Spinal cord (tissue), 10 donors: ENCODE data around the gene ZFR2. TPM values are rescaled to one million over a fixed set of nuclear protein-coding genes. Genes with fewer than 3 reads are reported as not detected.

Experiments
- DNase-seq, 6 donors: peaks; one replicate each; pipeline versions ENCODE4 v3.0.0 to v3.0.0-alpha.2; 2013 to 2015; ENCODE audit warnings: low spot score in 6 of 6, low read depth in 4 of 6
- H3K27ac ChIP-seq: one replicate; pipeline ENCODE4 v1.5.1; 2013; ENCODE audit warnings: low read depth, low read length, control low read depth
- H3K27me3 ChIP-seq: one replicate; pipeline ENCODE4 v1.6.1; 2013; ENCODE audit warnings: low read length; ENCODE audit not compliant: control insufficient read depth, insufficient read depth
- H3K36me3 ChIP-seq: one replicate; pipeline ENCODE4 v1.6.1; 2013; ENCODE audit warnings: low read length; ENCODE audit not compliant: control insufficient read depth, insufficient read depth
- H3K4me1 ChIP-seq: one replicate; pipeline ENCODE4 v1.6.1; 2013; ENCODE audit warnings: low read length; ENCODE audit not compliant: control insufficient read depth, insufficient read depth
- H3K4me3 ChIP-seq: one replicate; pipeline ENCODE4 v1.5.1; 2013; ENCODE audit warnings: low read depth, low read length, control low read depth
- H3K9me3 ChIP-seq: one replicate; pipeline ENCODE4 v1.6.1; 2013; ENCODE audit warnings: low read length; ENCODE audit not compliant: control insufficient read depth, insufficient read depth
- WGBS: methylation state at CpG from one replicate; pipeline ENCODE4 v1.1.5; 2013; ENCODE audit warnings: missing lambda C conversion rate; ENCODE audit not compliant: insufficient coverage; 5-methylcytosine and 5-hydroxymethylcytosine counted together
- long read RNA-seq, 4 donors: transcript quantifications; one replicate each; lab custom pipeline, GENCODE V29; 2026
- polyA plus RNA-seq, 2 donors: library from polyadenylated mRNA; unstranded; fragments of 120-200 nt; gene quantifications; one replicate each; pipeline ENCODE4 v1.2.1, GENCODE V29; 2013; ENCODE audit not compliant: insufficient read length in 2 of 2
- total RNA-seq, 2 donors: library from RNA; depleted of rRNA in 1 of 2; stranded (reverse); fragments of 120-200 nt in 1 of 2; fragments of >200 nt in 1 of 2; gene quantifications; one replicate each; pipeline versions ENCODE4 v1.2.3 to v1.2.4, GENCODE V29; 2013 to 2014
- donor health status: healthy.

ZFR2 gene
- 1 to 10 TPM; 7.7 to 9.0 TPM for total RNA-seq
- 10 to 100 TPM; 27.9 to 37.6 TPM for polyA plus RNA-seq
- long read RNA-seq, donor 1, partial matches to known transcripts = 57 of 98 reads
- long read RNA-seq, donor 1, other reads (novel, unspliced or antisense) = 34 of 98 reads
- long read RNA-seq, donor 2, transcript ZFR2-204 (3 exons, 1,019 nt) = major isoform, 5 of 12 reads
- long read RNA-seq, donor 2, partial matches to known transcripts = 6 of 12 reads
- long read RNA-seq, donor 2, other reads (novel, unspliced or antisense) = 0 of 12 reads
- long read RNA-seq, donor 3, partial matches to known transcripts = 0 of 2 reads
- long read RNA-seq, donor 3, other reads (novel, unspliced or antisense) = 0 of 2 reads
- long read RNA-seq, donor 4 = 0 reads

- 5% methylated on average over 62 of the region's 62 CpGs for WGBS
- Histone ChIP-seq H3K4me3 (peak within 1 kb of the TSS; percentile 32), H3K27me3 (peaks cover 9% of the 10 kb centered on the region), H3K27ac (no peak within 1 kb of the TSS), H3K9me3 (peaks cover 2% of the 10 kb centered on the region), H3K36me3 (no peaks in the 10 kb centered on the region), H3K4me1 (peaks cover 21% of the 10 kb centered on the region)
- DNase-seq = peak in 4 of 6 donors; percentile 31 to 89 (median 67)
Observed at GRCh38 chr19:3868770-3869456, at the start of gene ZFR2. Gene ZFR2, minus strand, starts transcription at chr19:3869038. Its CDS starts 21 bp downstream, at chr19:3869017.

- Histone ChIP-seq H3K4me1 (no peaks in the 10 kb centered on the region), H3K9me3 (no peaks in the 10 kb centered on the region), H3K36me3 (peaks cover 77% of the 10 kb centered on the region), H3K27ac (no peak overlapping the region), H3K4me3 (no peak overlapping the region), H3K27me3 (no peaks in the 10 kb centered on the region)
- DNase-seq = no peak
- 59% methylated on average over 3 of the region's 5 CpGs for WGBS
Observed at GRCh38 chr19:3916033-3916432, 47.2 kb upstream of the ZFR2 start.

DNA sequence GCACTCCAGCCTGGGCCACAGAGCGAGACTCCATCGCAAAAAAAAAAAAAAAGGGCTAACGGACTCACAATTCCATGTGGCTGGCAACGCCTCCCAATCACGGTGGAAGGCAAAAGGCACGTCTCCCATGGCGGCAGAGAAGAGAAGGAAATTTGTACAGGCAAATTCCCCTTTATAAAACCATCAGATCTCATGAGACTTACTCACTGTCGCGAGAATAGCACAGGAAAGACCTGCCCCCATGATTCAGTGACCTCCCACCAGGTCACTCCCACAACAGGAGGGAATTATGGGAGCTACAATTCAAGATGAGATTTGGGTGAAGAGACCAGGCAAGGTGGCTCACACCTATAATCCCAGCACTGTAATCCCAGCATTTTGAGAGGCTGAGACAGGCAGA lies 45.4 kb upstream of the ZFR2 start:
- Histone ChIP-seq H3K4me3 (no peak overlapping the region), H3K4me1 (no peaks in the 10 kb centered on the region), H3K36me3 (peaks cover 83% of the 10 kb centered on the region), H3K27me3 (no peaks in the 10 kb centered on the region), H3K9me3 (peaks cover 3% of the 10 kb centered on the region), H3K27ac (no peak overlapping the region)
- DNase-seq = no peak
- no CpG with 5 or more reads among the region's 9 CpGs for WGBS

DNA sequence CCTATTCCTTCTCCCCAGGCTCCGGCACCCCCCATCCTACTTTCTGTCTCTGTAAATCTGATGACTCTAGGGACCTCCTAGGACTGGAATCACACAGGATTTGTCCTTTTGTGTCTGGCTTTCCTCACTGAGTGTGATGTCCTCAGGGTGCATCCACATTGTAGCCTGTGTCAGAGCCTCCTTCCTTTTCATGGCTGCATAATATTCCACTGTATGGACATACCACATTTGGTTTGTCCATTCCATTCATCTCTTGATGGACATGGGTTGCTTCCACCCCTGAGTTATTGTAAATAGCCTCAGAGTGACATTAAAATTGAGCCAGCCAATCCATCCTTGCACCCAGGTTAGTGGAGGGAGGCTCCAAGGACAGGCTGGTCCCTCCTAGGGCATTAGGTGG lies 41.3 kb upstream of the ZFR2 start:
- H3K27ac ChIP-seq = no peak overlapping the region
- peaks cover 86% of the 10 kb centered on the region for H3K36me3 ChIP-seq
- WGBS = 94% methylated on average over 1 of the region's 1 CpG
- H3K27me3 ChIP-seq = no peaks in the 10 kb centered on the region
- DNase-seq = no peak
- H3K4me3 ChIP-seq = no peak overlapping the region
- peaks cover 3% of the 10 kb centered on the region for H3K9me3 ChIP-seq
- H3K4me1 ChIP-seq = no peaks in the 10 kb centered on the region

DNA sequence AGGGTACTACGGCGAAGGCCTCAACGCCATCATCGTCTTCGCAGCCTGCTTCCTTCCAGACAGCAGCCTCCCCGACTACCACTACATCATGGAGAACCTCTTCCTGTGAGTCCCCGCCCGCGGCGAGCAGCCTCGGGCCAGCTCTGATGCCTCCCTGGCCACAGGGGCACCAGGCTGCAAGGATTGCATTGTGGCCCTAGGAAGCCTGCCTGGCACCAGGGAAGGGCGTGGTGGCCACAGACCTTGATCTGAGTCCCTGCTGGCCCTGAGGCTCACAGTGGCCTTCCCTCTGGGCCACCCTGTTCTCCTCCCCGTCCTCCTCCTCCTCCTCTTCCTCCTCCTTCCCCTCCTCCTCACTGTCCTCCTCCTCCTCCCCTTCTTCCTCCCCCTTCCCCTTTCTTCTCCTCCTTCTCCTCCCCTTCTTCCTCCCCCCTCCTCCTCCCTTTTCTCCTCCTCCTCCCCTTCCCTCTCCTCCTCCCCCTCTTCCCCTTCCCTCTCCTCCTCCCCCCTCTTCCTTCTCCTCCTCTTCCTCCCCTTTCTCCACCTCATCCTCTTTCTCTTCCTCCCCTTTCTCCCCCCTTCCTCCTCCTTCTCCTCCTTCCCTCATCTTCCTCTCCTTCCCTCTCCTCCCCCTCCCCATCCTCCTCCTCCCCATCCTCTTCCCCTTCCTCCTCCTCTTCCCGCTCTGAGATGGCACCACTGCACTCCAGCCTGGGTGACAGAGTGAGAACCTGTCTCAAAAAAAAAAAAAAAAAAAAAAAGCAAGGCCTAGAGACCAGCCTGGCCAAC lies 39.6 kb upstream of the ZFR2 start:
- Histone ChIP-seq H3K4me3 (no peak overlapping the region), H3K9me3 (peaks cover 3% of the 10 kb centered on the region), H3K36me3 (peaks cover 84% of the 10 kb centered on the region), H3K27ac (no peak overlapping the region), H3K4me1 (no peaks in the 10 kb centered on the region), H3K27me3 (no peaks in the 10 kb centered on the region)
- WGBS = 79% methylated on average over 14 of the region's 14 CpGs
- DNase-seq = no peak

DNA sequence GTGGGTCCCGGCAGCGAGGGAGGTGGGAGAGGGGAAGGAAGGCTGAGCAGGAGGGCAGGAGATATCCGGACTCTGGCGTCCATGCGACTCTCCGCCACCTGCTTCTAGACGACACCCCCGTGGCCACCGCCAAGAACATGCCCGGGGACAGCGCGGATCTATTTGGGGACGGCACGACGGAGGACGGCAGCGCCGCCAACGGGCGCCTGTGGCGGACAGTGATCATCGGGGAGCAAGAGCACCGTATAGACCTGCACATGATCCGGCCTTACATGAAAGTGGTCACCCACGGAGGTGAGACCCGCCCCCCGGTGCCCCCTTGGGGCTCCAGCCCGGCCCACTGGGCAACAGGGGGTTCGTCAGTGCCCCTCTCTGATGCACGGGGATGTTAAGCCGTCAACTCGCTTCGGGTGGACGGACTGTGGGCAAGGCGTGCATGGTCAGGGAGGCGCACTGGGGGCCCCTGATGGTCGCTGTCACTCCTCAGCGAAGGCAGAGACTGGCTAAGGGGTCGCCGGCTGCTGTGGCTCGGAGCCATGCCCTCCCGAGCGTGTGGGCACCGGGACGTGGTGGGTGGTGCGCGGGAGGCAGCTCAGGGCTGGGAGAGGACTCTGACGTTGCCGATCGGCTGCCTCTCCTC lies 38.9 kb upstream of the ZFR2 start:
- Histone ChIP-seq H3K27ac (no peak overlapping the region), H3K4me3 (no peak overlapping the region), H3K9me3 (peaks cover 3% of the 10 kb centered on the region), H3K27me3 (no peaks in the 10 kb centered on the region), H3K4me1 (no peaks in the 10 kb centered on the region), H3K36me3 (peaks cover 83% of the 10 kb centered on the region)
- 88% methylated on average over 50 of the region's 50 CpGs for WGBS
- no peak for DNase-seq

DNA sequence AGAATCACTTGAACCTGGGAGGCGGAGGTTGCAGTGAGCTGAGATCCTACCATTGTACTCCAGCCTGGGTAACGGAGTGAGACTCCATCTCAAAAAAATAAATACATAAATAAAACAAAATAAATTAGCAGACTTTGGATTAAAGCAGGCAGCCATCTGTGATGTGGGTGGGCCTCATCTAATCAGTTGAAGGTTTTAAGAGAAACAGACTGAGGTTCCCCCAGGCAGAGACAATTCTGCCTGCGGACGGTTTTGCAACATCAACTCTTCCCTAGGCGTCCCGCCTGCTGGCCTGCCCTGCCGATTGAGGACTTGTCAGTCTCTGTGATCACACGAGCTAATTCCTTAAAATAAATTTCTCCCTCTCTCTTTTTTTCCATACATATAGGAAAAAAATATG lies 35.4 kb upstream of the ZFR2 start:
- Histone ChIP-seq H3K9me3 (no peaks in the 10 kb centered on the region), H3K4me1 (no peaks in the 10 kb centered on the region), H3K4me3 (no peak overlapping the region), H3K27ac (no peak overlapping the region), H3K36me3 (peaks cover 80% of the 10 kb centered on the region), H3K27me3 (no peaks in the 10 kb centered on the region)
- DNase-seq = no peak
- WGBS = 96% methylated on average over 4 of the region's 8 CpGs

DNA sequence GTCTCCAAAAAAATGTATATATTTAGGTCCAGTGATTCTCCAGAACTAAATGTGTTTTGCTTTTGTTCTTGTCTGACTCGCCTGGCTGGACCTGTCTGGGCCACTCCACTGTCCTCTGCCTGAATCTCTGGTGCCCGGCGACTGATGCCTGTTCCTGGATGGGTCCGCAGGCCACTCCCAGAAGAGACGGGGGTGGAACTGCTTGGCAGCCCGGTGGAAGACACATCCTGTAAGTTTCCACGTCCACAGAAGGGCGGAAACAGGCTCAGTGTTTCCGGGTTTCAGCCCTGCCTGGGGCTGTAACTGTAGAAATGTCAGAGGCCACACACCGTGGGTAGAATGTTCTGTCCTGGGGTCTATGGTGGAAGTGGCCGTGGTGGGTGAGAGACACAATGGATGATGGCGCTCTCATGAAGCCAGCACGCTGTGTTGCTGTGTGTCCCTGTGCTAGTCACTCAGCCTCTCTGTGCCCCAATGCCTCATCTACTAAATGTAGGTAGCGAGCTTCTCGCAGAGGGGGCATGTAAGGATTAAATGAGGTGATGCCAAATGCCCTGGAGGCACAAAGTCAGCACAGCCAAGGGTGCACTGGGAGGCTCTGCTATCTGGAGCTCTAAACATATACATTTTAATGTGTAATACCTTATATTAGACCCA lies 33.6 kb upstream of the ZFR2 start:
- H3K36me3 ChIP-seq = peaks cover 73% of the 10 kb centered on the region
- H3K27ac ChIP-seq = no peak overlapping the region
- 83% methylated on average over 11 of the region's 15 CpGs for WGBS
- H3K4me3 ChIP-seq = no peak overlapping the region
- peaks cover 2% of the 10 kb centered on the region for H3K9me3 ChIP-seq
- H3K27me3 ChIP-seq = no peaks in the 10 kb centered on the region
- no peak for DNase-seq
- H3K4me1 ChIP-seq = no peaks in the 10 kb centered on the region
